ENCODE results near the gene BST1.

The BST1 gene

GRCh38 chr4:15676899-15677298 is 26.0 kb upstream of the BST1 start:
- DNase-seq: no peak

- no peak for DNase-seq
These were observed 25.3 kb upstream of the BST1 start for GRCh38 chr4:15677507-15677988.

- DNase-seq: no peak
These were observed 21.8 kb upstream of the BST1 start for GRCh38 chr4:15681067-15681371.

GRCh38 chr4:15681372-15682241 is 21.3 kb upstream of the BST1 start, which contains the start of gene FAM200B:
FAM200B (plus strand) TSS chr4:15681827; CDS start chr4:15686978, 5,151 bp downstream.
- DNase-seq: peak; percentile 98

- DNase-seq: no peak
These were observed 20.4 kb upstream of the BST1 start for GRCh38 chr4:15682242-15683142.

GRCh38 chr4:15683143-15683495 is 19.7 kb upstream of the BST1 start:
- DNase-seq: no peak

- DNase-seq: no peak
These were observed 18.4 kb upstream of the BST1 start for GRCh38 chr4:15684498-15684897.

- DNase-seq: no peak
These were observed 14.8 kb upstream of the BST1 start for GRCh38 chr4:15688051-15688450.

GRCh38 chr4:15689540-15689939 is 13.3 kb upstream of the BST1 start:
- no peak for DNase-seq

- no peak for DNase-seq
These were observed 12.7 kb upstream of the BST1 start for GRCh38 chr4:15690020-15690809.

GRCh38 chr4:15691346-15692135 is 11.3 kb upstream of the BST1 start:
- DNase-seq: no peak

- DNase-seq: no peak
These were observed 10.3 kb upstream of the BST1 start for GRCh38 chr4:15692602-15693001.

GRCh38 chr4:15694431-15694830 is 8.4 kb upstream of the BST1 start:
- DNase-seq: no peak

- no peak for DNase-seq
These were observed 7.6 kb upstream of the BST1 start for GRCh38 chr4:15695240-15695699.

- no peak for DNase-seq
These were observed 7.1 kb upstream of the BST1 start for GRCh38 chr4:15695729-15696128.

- no peak for DNase-seq
These were observed 6.0 kb upstream of the BST1 start for GRCh38 chr4:15696866-15697265.

- DNase-seq: no peak
These were observed 574 bp downstream of the BST1 start for GRCh38 chr4:15703439-15703838.

- no peak for DNase-seq
These were observed 1.3 kb downstream of the BST1 start for GRCh38 chr4:15704129-15704528.

GRCh38 chr4:15706646-15707362 is 3.9 kb downstream of the BST1 start:
- no peak for DNase-seq

- DNase-seq: no peak
These were observed 4.5 kb downstream of the BST1 start for GRCh38 chr4:15707363-15707715.

GRCh38 chr4:15711762-15712161 is 8.9 kb downstream of the BST1 start:
- DNase-seq: no peak

- no peak for DNase-seq
These were observed 9.3 kb downstream of the BST1 start for GRCh38 chr4:15712214-15712613.

Data from NCI-H1092 treated with DMSO at 0.1 percent for 48 hours (cell line).